ENCODE data around the gene MLLT3.

The MLLT3 gene

GRCh38 chr9:20409321-20410092, 212.8 kb downstream of the MLLT3 start:
- no peak for DNase-seq (ENCODE audit: low read depth)

- no peak for DNase-seq (ENCODE audit: low read depth)
Observed at GRCh38 chr9:20408513-20408912, 213.8 kb downstream of the MLLT3 start.

- no peak for DNase-seq (ENCODE audit: low read depth)
Observed at GRCh38 chr9:20407013-20407412, 215.3 kb downstream of the MLLT3 start.

- no peak for DNase-seq (ENCODE audit: low read depth)
Observed at GRCh38 chr9:20406344-20406743, 216.0 kb downstream of the MLLT3 start.

GRCh38 chr9:20405616-20406015, 216.7 kb downstream of the MLLT3 start:
- DNase-seq (ENCODE audit: low read depth) = no peak

GRCh38 chr9:20405078-20405477, 217.2 kb downstream of the MLLT3 start:
- DNase-seq (ENCODE audit: low read depth) = no peak

GRCh38 chr9:20404192-20404813, 218.0 kb downstream of the MLLT3 start:
- DNase-seq (ENCODE audit: low read depth) = no peak

- no peak for DNase-seq (ENCODE audit: low read depth)
Observed at GRCh38 chr9:20403346-20403745, 219.0 kb downstream of the MLLT3 start.

GRCh38 chr9:20402273-20402875, 219.9 kb downstream of the MLLT3 start:
- DNase-seq (ENCODE audit: low read depth) = no peak

GRCh38 chr9:20398536-20399338, 223.6 kb downstream of the MLLT3 start:
- DNase-seq (ENCODE audit: low read depth) = no peak

- DNase-seq (ENCODE audit: low read depth) = no peak
Observed at GRCh38 chr9:20397348-20397747, 225.0 kb downstream of the MLLT3 start.

- DNase-seq (ENCODE audit: low read depth) = no peak
Observed at GRCh38 chr9:20396509-20396908, 225.8 kb downstream of the MLLT3 start.

- no peak for DNase-seq (ENCODE audit: low read depth)
Observed at GRCh38 chr9:20395651-20396050, 226.6 kb downstream of the MLLT3 start.

GRCh38 chr9:20394969-20395368, 227.3 kb downstream of the MLLT3 start:
- DNase-seq (ENCODE audit: low read depth) = no peak

- no peak for DNase-seq (ENCODE audit: low read depth)
Observed at GRCh38 chr9:20391208-20391607, 231.1 kb downstream of the MLLT3 start.

- DNase-seq (ENCODE audit: low read depth) = no peak
Observed at GRCh38 chr9:20390400-20390799, 231.9 kb downstream of the MLLT3 start.

GRCh38 chr9:20387062-20387461, 235.2 kb downstream of the MLLT3 start:
- no peak for DNase-seq (ENCODE audit: low read depth)

- no peak for DNase-seq (ENCODE audit: low read depth)
Observed at GRCh38 chr9:20384642-20385041, 237.7 kb downstream of the MLLT3 start.

GRCh38 chr9:20382460-20383071, 239.7 kb downstream of the MLLT3 start:
- DNase-seq (ENCODE audit: low read depth) = no peak

GRCh38 chr9:20380546-20380945, 241.8 kb downstream of the MLLT3 start:
- no peak for DNase-seq (ENCODE audit: low read depth)

- DNase-seq (ENCODE audit: low read depth) = no peak
Observed at GRCh38 chr9:20379804-20380225, 242.5 kb downstream of the MLLT3 start.

- DNase-seq (ENCODE audit: low read depth) = no peak
Observed at GRCh38 chr9:20378851-20379250, 243.4 kb downstream of the MLLT3 start.

All from stimulated activated CD8-positive, alpha-beta memory T cell treated with anti-CD3 and anti-CD28 coated beads, Interleukin-12 subunit alpha, Interleukin-12 subunit beta, amount 100 ng/mL, for 4 hours (primary cell).